Endothelial cell of umbilical vein (primary cell): Measurements from ENCODE around the gene MOB3B. TPM values are rescaled to one million over a fixed set of nuclear protein-coding genes. Genes with fewer than 3 reads are reported as not detected.

Experiments
- BruUV-seq: library from RNA; stranded (reverse); fragments of 400-500 nt; replicated peaks from 2 replicates; lab custom pipeline; 2021; lab: Mats Ljungman, UMichigan
- CTCF ChIA-PET: fragments of 300-600, 350-600 bp; sonication (Branson Sonifier 250); formaldehyde crosslinking; loops from one replicate; lab custom pipeline; 2021; ENCODE audit warnings: antibody characterized with exemption, inconsistent platforms; lab: Charles Lee
- POLR2A ChIA-PET: fragments of 300-600, 350-600 bp; sonication (Branson Sonifier 250); formaldehyde crosslinking; loops from one replicate; lab custom pipeline; 2021; ENCODE audit warnings: antibody characterized with exemption, inconsistent platforms; lab: Charles Lee
- DNase-seq: peaks from one replicate; pipeline ENCODE4 v3.0.0-alpha.2; 2011; ENCODE audit warnings: low read depth, low spot score
- FAIRE-seq: peaks from 2 replicates; lab custom pipeline; 2011; peaks lifted over from hg19 to GRCh38; lab: Jason Lieb, UNC
- H2AFZ ChIP-seq: 2 replicates; pipeline ENCODE4 v1.6.0; 2012; ENCODE audit warnings: low read depth, low read length, control low read depth, inconsistent platforms
- H3K27ac ChIP-seq: 2 replicates; pipeline ENCODE4 v1.5.1; 2011; ENCODE audit warnings: low read depth, mild to moderate bottlenecking, control low read depth, low read length, moderate library complexity; ENCODE audit not compliant: insufficient read depth
- H3K27me3 ChIP-seq, 2 experiments: 2 replicates each; pipeline versions ENCODE4 v1.6.0 to v1.6.1; 2011; ENCODE audit warnings: low read length in 2 of 2, mixed read lengths in 1 of 2; ENCODE audit not compliant: control insufficient read depth in 2 of 2, insufficient read depth in 2 of 2
- H3K36me3 ChIP-seq, 2 experiments: 2 replicates in 1 of 2; 3 replicates in 1 of 2; pipeline ENCODE4 v1.5.1; 2011; ENCODE audit warnings: low read length in 2 of 2, mild to moderate bottlenecking in 1 of 2, moderate library complexity in 1 of 2; ENCODE audit not compliant: control insufficient read depth in 2 of 2, insufficient read depth in 2 of 2; ENCODE audit errors: extremely low read depth in 1 of 2
- H3K4me1 ChIP-seq: 3 replicates; pipeline ENCODE4 v1.5.1; 2011; ENCODE audit warnings: mild to moderate bottlenecking, low read length; ENCODE audit not compliant: control insufficient read depth, insufficient read depth; ENCODE audit errors: extremely low read depth
- H3K4me2 ChIP-seq: 2 replicates; pipeline ENCODE4 v1.6.1; 2011; ENCODE audit warnings: low read length, control low read depth, mixed read lengths; ENCODE audit not compliant: insufficient read depth
- H3K4me3 ChIP-seq, 3 experiments: fragments of 200-600 bp in 1 of 3; sonication (generic), shearing (Covaris generic) in 1 of 3; replicated peaks in 1 of 3; 2 replicates each; pipeline ENCODE4 v1.5.1; 2011 to 2016; ENCODE audit warnings: control low read depth in 3 of 3, low read length in 3 of 3, mild to moderate bottlenecking in 2 of 3, inconsistent platforms in 1 of 3, low read depth in 1 of 3, moderate library complexity in 1 of 3; ENCODE audit not compliant: insufficient read depth in 1 of 3
- H3K79me2 ChIP-seq: 2 replicates; pipeline ENCODE4 v1.6.0; 2012; ENCODE audit warnings: low read length, inconsistent platforms; ENCODE audit not compliant: control insufficient read depth, insufficient read depth
- H3K9ac ChIP-seq: replicated peaks from 2 replicates; pipeline ENCODE3; 2011; ENCODE audit warnings: low read length, control low read depth; ENCODE audit not compliant: insufficient read depth; ENCODE audit errors: extremely low read depth
- H3K9me1 ChIP-seq: replicated peaks from 3 replicates; pipeline ENCODE4 v1.6.0; 2011; ENCODE audit warnings: mild to moderate bottlenecking, low read length; ENCODE audit not compliant: control insufficient read depth, insufficient read depth; ENCODE audit errors: extremely low read depth
- H3K9me3 ChIP-seq: replicated peaks from 2 replicates; pipeline ENCODE4 v1.5.1; 2012; ENCODE audit warnings: low read length, inconsistent platforms; ENCODE audit not compliant: control insufficient read depth, insufficient read depth
- H4K20me1 ChIP-seq: replicated peaks from 2 replicates; pipeline ENCODE3; 2011; ENCODE audit warnings: mild to moderate bottlenecking, low read length; ENCODE audit not compliant: control insufficient read depth, insufficient read depth; ENCODE audit errors: extremely low read depth
- CTCF ChIP-seq, 2 donors: IDR thresholded peaks; 1 replicate in 1 of 2; 2 replicates in 1 of 2; pipeline ENCODE4 v1.5.1; 2011; ENCODE audit warnings: low read length in 2 of 2, mild to moderate bottlenecking in 2 of 2, moderate library complexity in 2 of 2, control low read depth in 1 of 2, inconsistent platforms in 1 of 2, low read depth in 1 of 2; ENCODE audit not compliant: insufficient read depth in 1 of 2; ENCODE audit errors: extremely low read depth in 1 of 2
- EZH2 ChIP-seq: IDR thresholded peaks from 2 replicates; pipeline ENCODE4 v1.6.1; 2012; ENCODE audit warnings: borderline replicate concordance, low read depth, mild to moderate bottlenecking, moderate library complexity, low read length, inconsistent platforms; ENCODE audit not compliant: severe bottlenecking
- FOS ChIP-seq: IDR thresholded peaks from 2 replicates; pipeline ENCODE4 v1.6.1; 2011; ENCODE audit warnings: mild to moderate bottlenecking, low read length, moderate library complexity, borderline replicate concordance; ENCODE audit not compliant: insufficient read depth
- GATA2 ChIP-seq: IDR thresholded peaks from 2 replicates; pipeline ENCODE4 v1.7.0; 2011; ENCODE audit warnings: low read depth, mild to moderate bottlenecking, moderate library complexity, mixed read lengths, low read length; ENCODE audit not compliant: insufficient read length, insufficient read depth
- JUN ChIP-seq: IDR thresholded peaks from 2 replicates; pipeline ENCODE4 v1.6.1; 2011; ENCODE audit warnings: borderline replicate concordance, low read depth; ENCODE audit not compliant: insufficient read length, insufficient read depth
- MAX ChIP-seq: IDR thresholded peaks from 2 replicates; pipeline ENCODE4 v1.6.1; 2011; ENCODE audit not compliant: insufficient read depth, insufficient read length
- MYC ChIP-seq: IDR thresholded peaks from one replicate; pipeline ENCODE4 v1.6.1; 2011; ENCODE audit warnings: mild to moderate bottlenecking, low read depth, low read length
- POLR2A ChIP-seq: IDR thresholded peaks from 2 replicates; pipeline ENCODE4 v1.6.1; 2012; ENCODE audit warnings: low read depth, mild to moderate bottlenecking, control low read depth, low read length
- POLR2AphosphoS5 ChIP-seq: IDR thresholded peaks from 2 replicates; pipeline ENCODE4 v1.6.1; 2012; ENCODE audit warnings: low read depth, mild to moderate bottlenecking, control low read depth, low read length, moderate library complexity; ENCODE audit not compliant: insufficient read depth
- dilution Hi-C: fragments of 300-500 bp; cut with MboI; formaldehyde crosslinking; loops from one replicate; pipeline ENCODE4 v1.15.0; 2019; ENCODE audit warnings: low sequenced_read_pairs; ENCODE audit not compliant: extremely low pct_ligation_motif_present
- intact Hi-C: fragments of 100-400 bp; cut with micrococcal nuclease; formaldehyde crosslinking; loops from one replicate; pipeline ENCODE4 v1.10.0; 2022
- polyA plus RNA-seq, 4 experiments: library from polyadenylated mRNA; depleted of rRNA in 3 of 4; stranded (reverse) in 3 of 4; unstranded in 1 of 4; fragments of >200 nt; gene quantifications; 2 replicates each; pipeline versions ENCODE4 v1.2.1 to v1.2.3, GENCODE V29; 2011 to 2012; ENCODE audit warnings: missing spikeins in 1 of 4
- total RNA-seq: library from RNA; stranded (reverse); gene quantifications from 2 replicates; pipeline ENCODE4 v1.2.3, GENCODE V29; 2021

Gene MOB3B
- total and polyA plus RNA-seq, 2 donors (not counting 3 experiments of a cell fraction or from before 2014, with no cell fraction given): 0.03 TPM; not detected in 1

- no peaks in the 10 kb centered on the region for H4K20me1 ChIP-seq
- no peak overlapping the region for H2AFZ ChIP-seq
- no peaks in the 10 kb centered on the region for H3K36me3 ChIP-seq
- intact Hi-C loops (no loop called here), dilution Hi-C loops (no loop called here)
- POLR2A ChIA-PET: no interaction called here
- no peak overlapping the region for H3K9ac ChIP-seq
- H3K4me3 ChIP-seq: no peak overlapping the region
- no TSS peak for BruUV-seq
- H3K4me1 ChIP-seq: no peaks in the 10 kb centered on the region
- CTCF ChIA-PET: no interaction called here
- H3K9me3 ChIP-seq: no peaks in the 10 kb centered on the region
- TF ChIP-seq FOS: no peak
- no peak for TF ChIP-seq GATA2
- TF ChIP-seq MAX: no peak
- no peak for TF ChIP-seq JUN
- no peak for TF ChIP-seq CTCF (IDR thresholded peaks at IDR 0.05; ENCODE audit: extremely low read depth in 1 of 2, insufficient read depth in 1 of 2, low read depth in 1 of 2, low read length in 2 of 2)
- no peak for TF ChIP-seq POLR2AphosphoS5
- no peak for TF ChIP-seq MYC
- TF ChIP-seq EZH2: no peak
- TF ChIP-seq POLR2A: no peak
- FAIRE-seq: no peak
- DNase-seq: no peak
- no peak overlapping the region for H3K4me2 ChIP-seq
- no peaks in the 10 kb centered on the region for H3K9me1 ChIP-seq
- no peak overlapping the region for H3K27ac ChIP-seq
- no peaks in the 10 kb centered on the region for H3K79me2 ChIP-seq
- H3K27me3 ChIP-seq: peaks cover 11% of the 10 kb centered on the region in 2 experiments
These were observed 247.3 kb downstream of the MOB3B start for GRCh38 chr9:27282269-27282668.
